ENCODE results near the gene TMEM223.

TMEM223 gene

DNA sequence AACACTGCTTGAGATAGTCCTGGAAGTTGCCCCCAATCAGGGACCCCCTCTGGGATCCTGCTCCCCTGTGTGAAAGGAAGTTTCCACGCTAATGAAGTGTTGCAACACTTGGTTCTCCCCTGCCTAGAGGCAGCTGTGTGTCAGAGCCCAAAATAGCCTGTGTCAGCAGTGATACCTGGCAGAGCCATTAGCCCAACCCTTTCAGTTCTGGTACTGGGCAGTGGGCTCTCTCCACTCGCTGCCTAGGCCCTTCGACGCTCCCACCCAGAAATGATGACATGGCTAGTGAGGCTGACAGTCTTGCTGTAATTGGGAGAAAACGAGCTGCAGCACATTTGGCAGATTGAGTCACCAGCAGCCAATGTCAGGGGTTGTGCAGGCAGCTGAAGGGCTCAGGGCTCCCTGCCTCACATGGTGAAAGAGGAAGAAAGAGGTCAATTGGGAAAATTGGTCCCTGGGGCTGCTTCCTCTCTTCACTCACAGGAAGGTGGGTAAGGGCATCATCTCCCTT is 14.9 kb upstream of the TMEM223 start:
- H3K4me3 ChIP-seq (ENCODE audit: low read length), result no peak overlapping the region
- TF ChIP-seq, protein P1, sequence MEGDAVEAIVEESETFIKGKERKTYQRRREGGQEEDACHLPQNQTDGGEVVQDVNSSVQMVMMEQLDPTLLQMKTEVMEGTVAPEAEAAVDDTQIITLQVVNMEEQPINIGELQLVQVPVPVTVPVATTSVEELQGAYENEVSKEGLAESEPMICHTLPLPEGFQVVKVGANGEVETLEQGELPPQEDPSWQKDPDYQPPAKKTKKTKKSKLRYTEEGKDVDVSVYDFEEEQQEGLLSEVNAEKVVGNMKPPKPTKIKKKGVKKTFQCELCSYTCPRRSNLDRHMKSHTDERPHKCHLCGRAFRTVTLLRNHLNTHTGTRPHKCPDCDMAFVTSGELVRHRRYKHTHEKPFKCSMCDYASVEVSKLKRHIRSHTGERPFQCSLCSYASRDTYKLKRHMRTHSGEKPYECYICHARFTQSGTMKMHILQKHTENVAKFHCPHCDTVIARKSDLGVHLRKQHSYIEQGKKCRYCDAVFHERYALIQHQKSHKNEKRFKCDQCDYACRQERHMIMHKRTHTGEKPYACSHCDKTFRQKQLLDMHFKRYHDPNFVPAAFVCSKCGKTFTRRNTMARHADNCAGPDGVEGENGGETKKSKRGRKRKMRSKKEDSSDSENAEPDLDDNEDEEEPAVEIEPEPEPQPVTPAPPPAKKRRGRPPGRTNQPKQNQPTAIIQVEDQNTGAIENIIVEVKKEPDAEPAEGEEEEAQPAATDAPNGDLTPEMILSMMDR (conservative IDR thresholded peaks at IDR 0.05; ENCODE audit: low read depth, low read length), result no peak
- DNase-seq (ENCODE audit: low read depth), result no peak

DNA sequence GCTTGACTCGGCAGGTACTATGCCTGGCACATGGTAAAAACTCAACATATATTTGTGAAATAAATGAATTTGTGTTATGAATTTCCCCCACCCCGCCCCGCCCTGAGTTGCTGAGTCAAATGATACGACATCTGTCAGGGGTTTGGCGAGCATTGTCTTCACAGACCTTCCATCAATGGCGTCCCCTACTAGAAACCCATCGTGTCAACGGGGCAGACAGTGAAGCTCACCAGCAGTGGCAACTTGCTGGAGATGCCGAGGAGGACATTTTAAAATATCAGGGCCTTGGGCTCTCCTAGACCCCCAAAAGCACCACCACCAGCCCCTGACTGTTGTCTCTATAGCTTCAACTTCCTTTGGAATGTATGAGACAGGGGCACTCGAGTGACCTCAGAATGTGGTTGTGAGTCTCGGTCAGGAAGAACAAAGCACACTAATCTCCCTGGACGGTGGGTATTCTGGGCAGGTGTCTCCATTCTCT is 14.2 kb upstream of the TMEM223 start:
- no peak for DNase-seq (ENCODE audit: low read depth)
- TF ChIP-seq, protein P1 (conservative IDR thresholded peaks at IDR 0.05; ENCODE audit: low read depth, low read length), result no peak
- peak overlapping the region; percentile 94 for H3K4me3 ChIP-seq (ENCODE audit: low read length)

DNA sequence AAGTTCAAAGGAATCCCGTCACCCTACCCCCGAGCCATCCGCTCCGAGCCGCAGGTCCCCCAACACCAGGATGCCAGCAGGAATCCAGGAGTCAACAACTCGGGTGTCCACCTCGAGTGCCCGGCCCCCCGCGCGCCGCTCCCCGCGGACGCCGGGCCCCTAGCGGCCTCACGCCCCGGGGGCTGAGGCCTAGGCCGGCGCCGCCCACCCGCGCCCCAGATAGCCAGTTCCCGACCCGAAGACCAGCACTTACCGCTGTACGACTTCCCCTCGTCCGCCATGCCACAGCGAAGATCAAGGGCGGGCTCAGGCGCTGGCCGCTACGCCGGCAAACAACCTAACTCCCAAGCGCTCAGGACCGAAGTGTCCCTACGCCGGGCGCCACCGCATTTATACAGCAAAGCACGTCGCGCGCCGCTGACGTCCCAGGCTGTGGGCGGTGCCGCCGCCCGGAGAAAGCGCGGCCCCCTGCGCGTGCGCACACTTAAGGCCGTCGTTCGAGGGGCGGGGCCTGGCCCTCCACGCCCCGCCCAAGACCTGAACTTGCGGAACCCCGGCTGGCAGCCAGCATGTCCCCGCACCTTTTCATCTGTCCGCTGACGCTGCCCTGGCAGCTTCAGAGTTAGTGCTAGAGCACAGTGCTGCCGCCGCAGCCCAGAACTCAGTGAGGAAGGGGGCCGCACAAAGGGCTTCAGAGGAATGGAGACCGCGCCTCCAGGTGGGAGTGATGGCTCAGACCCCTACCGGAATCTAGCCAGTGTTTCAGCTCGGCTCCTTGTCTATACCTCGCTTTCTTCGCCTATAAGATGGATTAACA is 13.5 kb upstream of the TMEM223 start, which contains the start of gene NXF1:
TSS of gene NXF1 (minus strand) at position 365 of the 817 bp plus-strand sequence. CDS start at position 281, 84 bp downstream.
- TF ChIP-seq, protein P1 (conservative IDR thresholded peaks at IDR 0.05; ENCODE audit: low read depth, low read length), result peak; percentile 11
- DNase-seq (ENCODE audit: low read depth), result peak; percentile 67
- H3K4me3 ChIP-seq (ENCODE audit: low read length), result peak within 1 kb of the TSS; percentile 94

DNA sequence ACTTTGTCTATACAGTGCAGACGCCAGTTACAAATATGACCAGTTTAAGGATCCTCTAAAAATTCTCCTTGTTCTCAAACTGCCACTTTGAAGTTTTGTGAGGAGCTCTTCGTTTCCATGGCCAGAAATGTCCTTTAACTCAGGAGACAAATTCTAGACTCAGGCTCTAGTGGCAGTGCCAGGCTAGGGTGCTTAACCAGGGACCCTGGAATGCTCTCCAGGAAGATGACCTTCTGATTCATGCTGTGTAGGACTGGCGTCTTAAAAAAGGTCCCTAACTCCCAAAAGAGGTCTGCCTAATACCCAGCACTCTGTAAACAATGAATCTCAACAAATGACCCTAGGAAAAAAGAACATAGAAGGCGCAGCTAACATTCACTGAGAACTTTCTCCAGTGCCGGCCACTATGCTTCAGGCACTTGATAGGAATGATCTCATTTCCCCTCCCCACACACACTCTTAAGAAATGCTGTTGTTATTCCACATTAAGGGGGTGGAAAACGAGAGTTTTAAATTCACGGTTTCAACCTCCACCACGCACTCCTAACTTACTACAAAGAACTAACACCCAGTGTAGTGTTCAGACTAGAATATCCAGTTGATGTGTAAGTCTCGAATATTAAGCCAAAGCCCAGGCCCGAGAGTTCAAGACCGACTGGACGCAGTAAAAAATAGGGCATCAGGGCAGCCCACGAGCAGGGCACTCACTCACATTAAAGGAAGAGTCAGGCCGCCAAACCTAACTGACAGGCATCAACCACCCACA is 12.7 kb upstream of the TMEM223 start:
- peak; percentile 12 for DNase-seq (ENCODE audit: low read depth)
- peak overlapping the region; percentile 94 for H3K4me3 ChIP-seq (ENCODE audit: low read length)
- TF ChIP-seq, protein P1 (conservative IDR thresholded peaks at IDR 0.05; ENCODE audit: low read depth, low read length), result no peak

DNA sequence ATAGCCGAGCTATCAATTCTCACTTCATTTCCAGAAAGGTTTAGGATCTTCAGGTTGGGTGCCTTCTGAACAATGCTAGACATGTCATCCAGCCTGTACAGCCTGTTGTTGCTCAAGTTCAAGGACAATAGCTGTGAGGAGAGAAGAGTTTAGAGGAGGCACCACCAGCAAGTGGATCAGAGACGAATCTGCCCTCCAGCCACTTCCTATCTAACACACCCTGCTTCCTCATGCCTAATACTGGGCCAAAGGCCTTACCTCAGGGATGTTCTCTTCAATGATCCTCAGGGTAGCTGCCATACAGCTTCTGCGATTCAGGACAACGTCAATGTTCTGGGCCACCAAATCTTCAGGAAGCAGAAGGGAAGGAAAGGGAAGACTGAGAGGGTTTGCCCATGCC is 9.3 kb upstream of the TMEM223 start:
- TF ChIP-seq, protein P1 (conservative IDR thresholded peaks at IDR 0.05; ENCODE audit: low read depth, low read length), result no peak
- H3K4me3 ChIP-seq (ENCODE audit: low read length), result no peak overlapping the region
- DNase-seq (ENCODE audit: low read depth), result no peak

DNA sequence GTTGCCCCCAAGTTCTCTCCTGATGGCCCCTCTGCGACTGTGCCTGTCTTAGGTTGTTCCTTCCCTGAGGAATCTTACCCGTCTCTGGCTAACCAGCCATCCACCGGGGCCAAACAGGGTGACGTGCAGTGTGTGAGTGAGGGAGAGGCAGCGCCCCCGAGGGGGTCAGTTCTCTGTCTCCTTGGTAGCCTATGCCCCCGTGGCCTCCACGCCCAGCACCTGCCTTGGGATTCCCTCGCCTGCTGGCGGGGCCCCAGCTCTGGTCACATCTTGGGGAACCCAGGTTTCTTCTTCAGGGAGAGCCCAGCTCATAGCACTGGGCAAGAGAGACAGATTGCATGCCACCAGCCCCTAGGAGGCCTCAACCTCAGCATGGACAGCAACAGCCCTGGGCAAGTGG is 7.7 kb upstream of the TMEM223 start:
- DNase-seq (ENCODE audit: low read depth), result no peak
- TF ChIP-seq, protein P1 (conservative IDR thresholded peaks at IDR 0.05; ENCODE audit: low read depth, low read length), result no peak

More for the DNA sequence above, 7.7 kb upstream of the TMEM223 start:
- H3K4me3 ChIP-seq (ENCODE audit: low read length), result no peak overlapping the region
